Loucy (cell line): ENCODE measurements around the gene CFAP298.

Experiments
- CTCF ChIP-seq: fragments of 200-600 bp; sonication (generic); conservative IDR thresholded peaks from 2 replicates; pipeline ENCODE4 v1.5.1; 2014; ENCODE audit warnings: mild to moderate bottlenecking, antibody characterized with exemption, low read length
- EZH2phosphoT487 ChIP-seq: fragments of 200-600 bp; IDR thresholded peaks from 2 replicates; pipeline ENCODE4 v1.6.1; 2018; ENCODE audit warnings: antibody characterized with exemption, mild to moderate bottlenecking, moderate library complexity, borderline replicate concordance

- TF ChIP-seq CTCF (no peak), EZH2phosphoT487 (no peak)
Measured at GRCh38 chr21:32581732-32582131, 30.4 kb downstream of the CFAP298 start.
